HepG2 (cell line): ENCODE measurements around the gene RBM19. TPM values are rescaled to one million over a fixed set of nuclear protein-coding genes. Genes with fewer than 3 reads are reported as not detected.
A peak's percentile ranks its signal among the peaks of the same experiment; 100 is the strongest.

Source experiments
- ATAC-seq: fragments of 200-7000 bp; cut with Tn5 transposase; 3 replicates; pipeline ENCODE4 v1.9.1; 2020; ENCODE audit warnings: mild to moderate bottlenecking, moderate library complexity
- BruUV-seq: library from RNA; stranded (reverse); fragments of 400-500 nt; replicated peaks from 2 replicates; lab custom pipeline; 2021; lab: Mats Ljungman, UMichigan
- CTCF ChIA-PET: fragments of 300-600 bp; formaldehyde crosslinking; extraction: SDS; loops from one replicate; lab custom pipeline; 2021; ENCODE audit warnings: low total read pairs, inconsistent platforms, low intra/inter-chr PET ratio; lab: Yijun Ruan, JAX
- POLR2A ChIA-PET: fragments of 350-600 bp; sonication (Branson Sonifier 250); formaldehyde crosslinking; loops from one replicate; lab custom pipeline; 2020; ENCODE audit warnings: antibody characterized with exemption, inconsistent platforms; lab: Yijun Ruan, JAX
- DNase-seq: peaks from one replicate; pipeline ENCODE4 v3.0.0-alpha.2; 2015; ENCODE audit warnings: low spot score
- FAIRE-seq: peaks from 3 replicates; lab custom pipeline; 2011; peaks lifted over from hg19 to GRCh38; lab: Jason Lieb, UNC
- H2AFZ ChIP-seq: one replicate; pipeline ENCODE4 v1.6.1; 2011; ENCODE audit warnings: low read length, inconsistent platforms
- H3K27ac ChIP-seq: fragments of 300-600 bp; 3 replicates; pipeline ENCODE4 v1.8.0; 2011; ENCODE audit warnings: mixed run types, mild to moderate bottlenecking, mixed read lengths, low read length, inconsistent platforms; ENCODE audit not compliant: insufficient read depth; ENCODE audit errors: extremely low read length
- H3K27me3 ChIP-seq, 2 experiments: fragments of 200-600 bp in 1 of 2; 2 replicates in 1 of 2; 3 replicates in 1 of 2; pipeline versions ENCODE4 v1.6.0 to v1.8.0; 2011; ENCODE audit warnings: low read length in 2 of 2, mild to moderate bottlenecking in 2 of 2, moderate library complexity in 2 of 2, inconsistent platforms in 1 of 2; ENCODE audit not compliant: insufficient read depth in 2 of 2, control insufficient read depth in 1 of 2
- H3K36me3 ChIP-seq, 2 experiments: fragments of 200-600 bp in 1 of 2; replicated peaks in 1 of 2; 2 replicates in 1 of 2; 3 replicates in 1 of 2; pipeline versions ENCODE4 v1.5.1 to v1.8.0; 2011; ENCODE audit warnings: low read length in 2 of 2, inconsistent platforms in 1 of 2; ENCODE audit not compliant: insufficient read depth in 2 of 2, control insufficient read depth in 1 of 2
- H3K4me1 ChIP-seq: 2 replicates; pipeline ENCODE4 v1.5.1; 2012; ENCODE audit warnings: low read length, inconsistent platforms; ENCODE audit not compliant: insufficient read depth
- H3K4me2 ChIP-seq: 2 replicates; pipeline ENCODE4 v1.6.0; 2011; ENCODE audit warnings: low read depth, low read length, inconsistent platforms
- H3K4me3 ChIP-seq, 3 experiments: fragments of 200-600 bp in 1 of 3; sonication (generic), shearing (Covaris generic) in 1 of 3; replicated peaks in 1 of 3; 2 replicates each; pipeline ENCODE4 v1.5.1; 2011 to 2016; ENCODE audit warnings: low read length in 3 of 3, inconsistent platforms in 2 of 3, low read depth in 2 of 3, mild to moderate bottlenecking in 2 of 3, control low read depth in 1 of 3, mixed read lengths in 1 of 3; ENCODE audit not compliant: insufficient read depth in 1 of 3
- H3K79me2 ChIP-seq: one replicate; pipeline ENCODE4 v1.6.1; 2011; ENCODE audit warnings: low read length, inconsistent platforms; ENCODE audit not compliant: insufficient read depth
- H3K9ac ChIP-seq: 2 replicates; pipeline ENCODE4 v1.6.0; 2011; ENCODE audit warnings: mild to moderate bottlenecking, low read depth, low read length, inconsistent platforms; ENCODE audit not compliant: insufficient read depth
- H3K9me3 ChIP-seq: 2 replicates; pipeline ENCODE4 v1.5.1; 2012; ENCODE audit warnings: mild to moderate bottlenecking, low read length
- H4K20me1 ChIP-seq: 2 replicates; pipeline ENCODE4 v1.6.0; 2011; ENCODE audit warnings: inconsistent platforms, mild to moderate bottlenecking, low read length, moderate library complexity; ENCODE audit not compliant: insufficient read depth
- ELF3 ChIP-seq: IDR thresholded peaks from 2 replicates; pipeline ENCODE4 v1.6.1; 2016; ENCODE audit warnings: missing genetic modification reagents, missing compliant biosample characterization
- HMGXB3 ChIP-seq: sonication (generic); formaldehyde crosslinking; IDR thresholded peaks from 2 replicates; pipeline ENCODE4 v1.4.0; 2020; ENCODE audit warnings: missing genetic modification reagents, borderline replicate concordance
- LBX2 ChIP-seq: sonication (generic); formaldehyde crosslinking; IDR thresholded peaks from 2 replicates; pipeline ENCODE4 v1.5.0; 2020; ENCODE audit warnings: missing genetic modification reagents, mild to moderate bottlenecking, borderline replicate concordance
- ZNF10 ChIP-seq: sonication (generic); formaldehyde crosslinking; IDR thresholded peaks from 2 replicates; pipeline ENCODE4 v1.4.0; 2020; ENCODE audit warnings: mild to moderate bottlenecking, low read depth, missing genetic modification reagents, borderline replicate concordance
- ZNF768 ChIP-seq: sonication (generic); formaldehyde crosslinking; IDR thresholded peaks from 2 replicates; pipeline ENCODE4 v1.4.0; 2020; ENCODE audit warnings: missing genetic modification reagents
- WGBS: methylation state at CpG from one replicate; pipeline ENCODE4 v1.1.6; 2017; ENCODE audit warnings: low lambda C conversion rate; 5-methylcytosine and 5-hydroxymethylcytosine counted together
- in situ Hi-C: cut with HindIII; loops from 2 replicates; pipeline ENCODE4 v1.10.0; 2017; ENCODE audit warnings: low pct_unique_long_range_greater_than_20kb; ENCODE audit not compliant: extremely low pct_ligation_motif_present
- intact Hi-C: fragments of 100-400 bp; cut with micrococcal nuclease; formaldehyde crosslinking; loops from one replicate; pipeline ENCODE4 v1.10.0; 2022; ENCODE audit not compliant: unreplicated experiment
- polyA plus RNA-seq, 8 experiments: library from polyadenylated mRNA; depleted of rRNA in 3 of 8; stranded (reverse) in 7 of 8; unstranded in 1 of 8; fragments of >200 nt; fragmentation: Illumina TruSeq in 4 of 8; extraction: Trizol in 4 of 8; gene quantifications; 2 replicates each; pipeline versions ENCODE4 v1.2.1 to v1.2.3, GENCODE V29; 2011 to 2016; ENCODE audit warnings: low read depth in 4 of 8, missing spikeins in 1 of 8, mixed read lengths in 1 of 8; ENCODE audit not compliant: insufficient read depth in 1 of 8
- total RNA-seq, 5 experiments: library from RNA; depleted of rRNA; stranded (reverse); fragments of >200 nt; fragmentation: Illumina TruSeq; extraction: Trizol; gene quantifications; 2 replicates each; pipeline ENCODE4 v1.2.3, GENCODE V29; 2016; ENCODE audit warnings: low read depth in 1 of 5

RBM19 gene
- total and polyA plus RNA-seq, 2 of the 13 experiments (the other 11 are each of a cell fraction or from before 2014, with no cell fraction given) = 19.3 to 32.2 TPM

- ChIA-PET POLR2A (no interaction called here), CTCF (no interaction called here)
- Histone ChIP-seq H3K27ac (no peak overlapping the region), H3K9ac (no peak overlapping the region), H4K20me1 (no peaks in the 10 kb centered on the region; the same call in 1 of the 2 replicates), H3K4me1 (no peaks in the 10 kb centered on the region), H3K9me3 (no peaks in the 10 kb centered on the region), H3K4me2 (no peak overlapping the region), H3K36me3 (peaks cover 4 to 51% of the 10 kb centered on the region in 2 experiments; a peak in 4 of 5 replicates), H3K4me3 (no peak overlapping the region), H2AFZ (no peak overlapping the region), H3K27me3 (no peaks in the 10 kb centered on the region), H3K79me2 (no peaks in the 10 kb centered on the region)
- TF ChIP-seq ZNF10 (CRISPR knock-in tag) = no peak
- TF ChIP-seq HMGXB3 (CRISPR knock-in tag) = no peak
- no peak for TF ChIP-seq LBX2 (CRISPR knock-in tag)
- TF ChIP-seq ELF3 (CRISPR knock-in tag) = no peak
- TF ChIP-seq ZNF768 (CRISPR knock-in tag) = peak; percentile 71
- in situ Hi-C loops = no loop called here
- ATAC-seq (no peak), FAIRE-seq (no peak), DNase-seq (no peak)
- intact Hi-C loops = no loop called here
- no TSS peak for BruUV-seq
- WGBS = 99% methylated on average over 6 of the region's 6 CpGs
Measured at GRCh38 chr12:113899042-113899560, 67.0 kb downstream of the RBM19 start.
